OCI-LY1 (cell line): ENCODE results near the gene VSX2.

ENCODE experiments used
- H2AFZ ChIP-seq: fragments of 200-600 bp; sonication (generic), shearing (Covaris generic); 2 replicates; pipeline ENCODE4 v1.6.0; 2014; ENCODE audit warnings: antibody characterized with exemption, mild to moderate bottlenecking, low read length
- H3F3A ChIP-seq: fragments of 200-600 bp; sonication (generic), shearing (Covaris generic); 2 replicates; pipeline ENCODE4 v1.6.0; 2014; ENCODE audit warnings: mild to moderate bottlenecking, antibody characterized with exemption, low read length, moderate library complexity; ENCODE audit not compliant: insufficient read depth
- H3K27ac ChIP-seq: fragments of 200-600 bp; sonication (generic); 2 replicates; pipeline ENCODE4 v1.5.1; 2014; ENCODE audit warnings: low read length, mixed run types, mild to moderate bottlenecking, low read depth; ENCODE audit not compliant: poor library complexity, severe bottlenecking
- H3K27me3 ChIP-seq: fragments of 200-600 bp; sonication (generic); 2 replicates; pipeline ENCODE4 v1.6.0; 2014; ENCODE audit warnings: antibody characterized with exemption, mild to moderate bottlenecking, low read length, moderate library complexity; ENCODE audit not compliant: insufficient read depth
- H3K36me3 ChIP-seq: fragments of 200-600 bp; sonication (generic); 2 replicates; pipeline ENCODE4 v1.6.1; 2014; ENCODE audit warnings: mild to moderate bottlenecking, antibody characterized with exemption, low read length, moderate library complexity, mixed read lengths; ENCODE audit not compliant: insufficient read depth
- H3K4me1 ChIP-seq: fragments of 200-600 bp; sonication (generic); 2 replicates; pipeline ENCODE4 v1.5.1; 2014; ENCODE audit warnings: mild to moderate bottlenecking, low read length, moderate library complexity; ENCODE audit not compliant: insufficient read depth, severe bottlenecking
- H3K4me2 ChIP-seq: fragments of 200-600 bp; sonication (generic), shearing (Covaris generic); 2 replicates; pipeline ENCODE4 v1.6.1; 2014; ENCODE audit warnings: low read length
- H3K4me3 ChIP-seq: fragments of 200-600 bp; sonication (generic); 2 replicates; pipeline ENCODE4 v1.5.1; 2014; ENCODE audit warnings: low read length, low read depth, mild to moderate bottlenecking, mixed read lengths; ENCODE audit not compliant: poor library complexity, severe bottlenecking
- H3K79me2 ChIP-seq: fragments of 200-600 bp; shearing (Covaris generic); 2 replicates; pipeline ENCODE4 v1.6.1; 2016; ENCODE audit warnings: mixed run types, low read length, mixed read lengths; ENCODE audit not compliant: insufficient read depth
- H3K9ac ChIP-seq: fragments of 200-600 bp; sonication (generic), shearing (Covaris generic); 2 replicates; pipeline ENCODE4 v1.6.1; 2014; ENCODE audit warnings: mild to moderate bottlenecking, low read length, mixed read lengths
- H3K9me2 ChIP-seq: fragments of 200-600 bp; sonication (generic), shearing (Covaris generic); 2 replicates; pipeline ENCODE4 v1.6.1; 2014; ENCODE audit warnings: low read depth, mild to moderate bottlenecking, low read length, mixed read lengths
- H3K9me3 ChIP-seq: fragments of 200-600 bp; shearing (Covaris generic); 2 replicates; pipeline ENCODE4 v1.6.1; 2014; ENCODE audit warnings: low read length, mixed read lengths
- H4K20me1 ChIP-seq: fragments of 200-600 bp; sonication (generic), shearing (Covaris generic); 2 replicates; pipeline ENCODE4 v1.6.0; 2016; ENCODE audit warnings: mild to moderate bottlenecking, low read length; ENCODE audit not compliant: insufficient read depth
- CTCF ChIP-seq: fragments of 200-600 bp; sonication (generic), shearing (Covaris generic); IDR thresholded peaks from 2 replicates; pipeline ENCODE4 v1.5.1; 2017; ENCODE audit warnings: mild to moderate bottlenecking, antibody characterized with exemption, low read length, moderate library complexity, mixed read lengths
- EZH2 ChIP-seq: fragments of 200-600 bp; sonication (generic), shearing (Covaris generic); IDR thresholded peaks from 2 replicates; pipeline ENCODE4 v1.8.0; 2017; ENCODE audit warnings: borderline replicate concordance, mixed run types, mild to moderate bottlenecking, antibody characterized with exemption, low read length, moderate library complexity, mixed read lengths

Gene VSX2

GRCh38 chr14:74281069-74281468 is 41.8 kb downstream of the VSX2 start:
- Histone ChIP-seq H3F3A (no peaks in the 10 kb centered on the region), H3K79me2 (no peaks in the 10 kb centered on the region), H3K27ac (no peak overlapping the region), H3K9me2 (no peaks in the 10 kb centered on the region), H3K4me2 (no peak overlapping the region), H2AFZ (no peak overlapping the region), H3K4me3 (no peak overlapping the region), H3K9ac (no peak overlapping the region), H4K20me1 (no peaks in the 10 kb centered on the region), H3K9me3 (peaks cover 2% of the 10 kb centered on the region; the same call in 1 of the 2 replicates), H3K4me1 (no peaks in the 10 kb centered on the region), H3K36me3 (peaks cover 13% of the 10 kb centered on the region), H3K27me3 (no peaks in the 10 kb centered on the region)
- TF ChIP-seq CTCF (no peak), EZH2 (no peak)

GRCh38 chr14:74286736-74287135 is 47.5 kb downstream of the VSX2 start:
- no peak overlapping the region for H3K27ac ChIP-seq
- no peak for TF ChIP-seq EZH2
- TF ChIP-seq CTCF = no peak
- H3K9me3 ChIP-seq = no peaks in the 10 kb centered on the region
- H2AFZ ChIP-seq = no peak overlapping the region
- H3K4me1 ChIP-seq = no peaks in the 10 kb centered on the region
- H3K27me3 ChIP-seq = no peaks in the 10 kb centered on the region
- H3K9ac ChIP-seq = no peak overlapping the region
- H4K20me1 ChIP-seq = no peaks in the 10 kb centered on the region
- H3K79me2 ChIP-seq = no peaks in the 10 kb centered on the region
- no peaks in the 10 kb centered on the region for H3K9me2 ChIP-seq
- no peak overlapping the region for H3K4me3 ChIP-seq
- H3K36me3 ChIP-seq = peaks cover 47% of the 10 kb centered on the region
- H3F3A ChIP-seq = no peaks in the 10 kb centered on the region
- no peak overlapping the region for H3K4me2 ChIP-seq

- Histone ChIP-seq H3K4me2 (no peak overlapping the region), H2AFZ (no peak overlapping the region), H3K27ac (no peak overlapping the region), H3F3A (no peaks in the 10 kb centered on the region), H3K27me3 (no peaks in the 10 kb centered on the region), H3K9me2 (no peaks in the 10 kb centered on the region), H3K36me3 (peaks cover 39% of the 10 kb centered on the region), H4K20me1 (no peaks in the 10 kb centered on the region), H3K4me1 (no peaks in the 10 kb centered on the region), H3K9ac (no peak overlapping the region), H3K9me3 (no peaks in the 10 kb centered on the region), H3K79me2 (no peaks in the 10 kb centered on the region), H3K4me3 (no peak overlapping the region)
- no peak for TF ChIP-seq CTCF
- no peak for TF ChIP-seq EZH2
Observed at GRCh38 chr14:74289801-74290200, 50.6 kb downstream of the VSX2 start.
